SK-N-SH (cell line): ENCODE results near the gene CLEC2D. TPM values are rescaled to one million over a fixed set of nuclear protein-coding genes. Genes with fewer than 3 reads are reported as not detected.

ENCODE experiments used
- CTCF ChIA-PET: fragments of 300-600, 350-600 bp; formaldehyde crosslinking; extraction: SDS; loops from one replicate; lab custom pipeline; 2021; lab: Yijun Ruan, JAX
- POLR2A ChIA-PET: fragments of 350-600 bp; sonication (Branson Sonifier 250); formaldehyde crosslinking; extraction: SDS; loops from one replicate; lab custom pipeline; 2020; ENCODE audit warnings: antibody characterized with exemption, inconsistent platforms; lab: Yijun Ruan, JAX
- DNase-seq: peaks from one replicate; pipeline ENCODE4 v3.0.0; 2012
- H2AFZ ChIP-seq: fragments of 200-600 bp; sonication (generic); 2 replicates; pipeline ENCODE4 v1.8.1; 2016; ENCODE audit warnings: antibody characterized with exemption, mild to moderate bottlenecking, low read depth
- H3F3A ChIP-seq: fragments of 200-600 bp; sonication (generic); replicated peaks from 2 replicates; pipeline ENCODE3; 2016; ENCODE audit warnings: antibody characterized with exemption, mild to moderate bottlenecking; ENCODE audit not compliant: insufficient read depth
- H3K27ac ChIP-seq, 2 experiments: fragments of 200-500 bp in 1 of 2; fragments of 200-600 bp in 1 of 2; sonication (Bioruptor generic) in 1 of 2; sonication (generic), shearing (Covaris generic) in 1 of 2; 2 replicates each; pipeline versions ENCODE4 v1.5.1 to v1.6.1; 2014 to 2016; ENCODE audit warnings: low read depth in 2 of 2, inconsistent platforms in 1 of 2, low read length in 1 of 2, mild to moderate bottlenecking in 1 of 2, mixed read lengths in 1 of 2
- H3K27me3 ChIP-seq: fragments of 200-600 bp; sonication (generic), shearing (Covaris generic); 2 replicates; pipeline ENCODE4 v1.6.1; 2016; ENCODE audit warnings: mixed run types; ENCODE audit not compliant: insufficient read depth
- H3K36me3 ChIP-seq, 2 experiments: fragments of 200-500 bp in 1 of 2; fragments of 200-600 bp in 1 of 2; sonication (Bioruptor generic) in 1 of 2; sonication (generic) in 1 of 2; replicated peaks in 1 of 2; 2 replicates each; pipeline versions ENCODE3 to v1.5.1; 2014 to 2016; ENCODE audit warnings: low read length in 1 of 2, mild to moderate bottlenecking in 1 of 2; ENCODE audit not compliant: insufficient read depth in 2 of 2, control insufficient read depth in 1 of 2
- H3K4me1 ChIP-seq, 2 experiments: fragments of 200-500 bp in 1 of 2; fragments of 200-600 bp in 1 of 2; sonication (Bioruptor generic) in 1 of 2; sonication (generic), shearing (Covaris generic) in 1 of 2; 2 replicates each; pipeline versions ENCODE4 v1.5.1 to v1.6.1; 2014 to 2016; ENCODE audit warnings: low read depth in 1 of 2, low read length in 1 of 2, mixed run types in 1 of 2; ENCODE audit not compliant: insufficient read depth in 2 of 2, control insufficient read depth in 1 of 2
- H3K4me2 ChIP-seq: fragments of 200-600 bp; sonication (generic), shearing (Covaris generic); 2 replicates; pipeline ENCODE4 v1.6.1; 2017; ENCODE audit warnings: mixed run types
- H3K4me3 ChIP-seq, 2 experiments: fragments of 200-500 bp in 1 of 2; fragments of 200-600 bp in 1 of 2; sonication (Bioruptor generic) in 1 of 2; sonication (generic), shearing (Covaris generic) in 1 of 2; 2 replicates each; pipeline versions ENCODE4 v1.5.1 to v1.8.1; 2014 to 2016; ENCODE audit warnings: low read depth in 2 of 2, inconsistent platforms in 1 of 2, low read length in 1 of 2, mild to moderate bottlenecking in 1 of 2, mixed read lengths in 1 of 2, moderate library complexity in 1 of 2
- H3K79me2 ChIP-seq: fragments of 200-600 bp; sonication (generic); 2 replicates; pipeline ENCODE4 v1.8.1; 2017; ENCODE audit warnings: mild to moderate bottlenecking; ENCODE audit not compliant: insufficient read depth
- H3K9ac ChIP-seq: fragments of 200-600 bp; sonication (generic); 2 replicates; pipeline ENCODE4 v1.6.1; 2017; ENCODE audit warnings: mixed run types
- H3K9me2 ChIP-seq: fragments of 200-600 bp; sonication (generic); 2 replicates; pipeline ENCODE4 v1.6.1; 2017; ENCODE audit warnings: mixed run types
- H3K9me3 ChIP-seq: fragments of 200-600 bp; sonication (generic); 2 replicates; pipeline ENCODE4 v1.6.1; 2017; ENCODE audit warnings: mixed run types, mild to moderate bottlenecking, moderate library complexity
- H4K20me1 ChIP-seq: fragments of 200-600 bp; sonication (generic); 2 replicates; pipeline ENCODE4 v1.6.1; 2017; ENCODE audit warnings: mild to moderate bottlenecking, mixed run types; ENCODE audit not compliant: insufficient read depth
- CHD2 ChIP-seq: fragments of 150-350 bp; IDR thresholded peaks from 2 replicates; pipeline ENCODE4 v1.6.1; 2018; ENCODE audit warnings: low read length; ENCODE audit not compliant: partially characterized antibody
- CTCF ChIP-seq: fragments of 200-600 bp; sonication (generic); IDR thresholded peaks from 2 replicates; pipeline ENCODE4 v1.6.1; 2017; ENCODE audit warnings: antibody characterized with exemption, mild to moderate bottlenecking, moderate library complexity
- ELF1 ChIP-seq: IDR thresholded peaks from 2 replicates; pipeline ENCODE4 v1.4.0; 2012
- EZH2phosphoT487 ChIP-seq: fragments of 200-600 bp; sonication (generic); IDR thresholded peaks from 2 replicates; pipeline ENCODE4 v1.6.1; 2017; ENCODE audit warnings: low read depth, mixed run types, mild to moderate bottlenecking, antibody characterized with exemption, moderate library complexity, borderline replicate concordance
- FOSL2 ChIP-seq: IDR thresholded peaks from 2 replicates; pipeline ENCODE4 v1.4.0; 2012; ENCODE audit warnings: low read depth, mild to moderate bottlenecking, moderate library complexity, borderline replicate concordance
- FOXJ3 ChIP-seq: sonication (generic); formaldehyde crosslinking; IDR thresholded peaks from 2 replicates; pipeline ENCODE4 v1.5.1; 2020; ENCODE audit warnings: mild to moderate bottlenecking, missing genetic modification reagents
- FOXM1 ChIP-seq: IDR thresholded peaks from 2 replicates; pipeline ENCODE4 v1.4.0; 2012; ENCODE audit warnings: low read depth, mild to moderate bottlenecking
- GABPA ChIP-seq: IDR thresholded peaks from 2 replicates; pipeline ENCODE4 v1.4.0; 2012; ENCODE audit warnings: low read depth, mild to moderate bottlenecking
- GATA2 ChIP-seq: sonication (generic); formaldehyde crosslinking; IDR thresholded peaks from 2 replicates; pipeline ENCODE4 v1.5.0; 2020; ENCODE audit warnings: mild to moderate bottlenecking, missing genetic modification reagents
- IRF3 ChIP-seq: fragments of 150-350 bp; IDR thresholded peaks from 2 replicates; pipeline ENCODE4 v1.6.1; 2016; ENCODE audit warnings: mild to moderate bottlenecking, low read depth, low read length
- MEF2A ChIP-seq: IDR thresholded peaks from 2 replicates; pipeline ENCODE4 v1.4.0; 2012; ENCODE audit warnings: low read depth, borderline replicate concordance
- NFIC ChIP-seq: IDR thresholded peaks from 2 replicates; pipeline ENCODE4 v1.4.0; 2012; ENCODE audit warnings: borderline replicate concordance
- PBX3 ChIP-seq: IDR thresholded peaks from 2 replicates; pipeline ENCODE4; 2012
- RFX5 ChIP-seq: IDR thresholded peaks from 2 replicates; pipeline ENCODE4 v1.6.1; 2012; ENCODE audit warnings: mild to moderate bottlenecking, improper control_type of control experiment, low read length
- SIN3A ChIP-seq: IDR thresholded peaks from 2 replicates; pipeline ENCODE4 v1.6.1; 2012; ENCODE audit warnings: low read depth, mild to moderate bottlenecking, low read length, moderate library complexity, borderline replicate concordance
- SMC3 ChIP-seq: IDR thresholded peaks from 2 replicates; pipeline ENCODE4 v1.6.1; 2012; ENCODE audit warnings: low read depth, low read length, improper control_type of control experiment
- TAF1 ChIP-seq: IDR thresholded peaks from 2 replicates; pipeline ENCODE4 v1.6.1; 2012; ENCODE audit warnings: low read depth, mild to moderate bottlenecking, low read length, moderate library complexity, borderline replicate concordance
- TCF12 ChIP-seq: IDR thresholded peaks from 2 replicates; pipeline ENCODE4 v1.4.0; 2012
- USF1 ChIP-seq: IDR thresholded peaks from 2 replicates; pipeline ENCODE4 v1.4.0; 2012; ENCODE audit warnings: low read depth, borderline replicate concordance
- USF2 ChIP-seq: fragments of 150-350 bp; IDR thresholded peaks from 2 replicates; pipeline ENCODE4 v1.6.1; 2017; ENCODE audit warnings: antibody characterized with exemption, low read length, low read depth, borderline replicate concordance
- YY1 ChIP-seq: IDR thresholded peaks from 2 replicates; pipeline ENCODE4 v1.4.0; 2012; ENCODE audit warnings: low read depth, mild to moderate bottlenecking
- WGBS: methylation state at CpG from one replicate; pipeline ENCODE4 v1.1.6; 2017; ENCODE audit warnings: low lambda C conversion rate; 5-methylcytosine and 5-hydroxymethylcytosine counted together
- polyA plus RNA-seq, 3 experiments: library from polyadenylated mRNA; depleted of rRNA; stranded (reverse); fragments of >200 nt; gene quantifications; 2 replicates each; pipeline ENCODE4 v1.2.3, GENCODE V29; 2012

CLEC2D gene
- polyA plus RNA-seq, 1 of the 3 experiments (the other 2 are of a cell fraction): 0.81 TPM

- TF ChIP-seq PBX3: no peak
- no peak for TF ChIP-seq FOXM1
- TF ChIP-seq SMC3: no peak
- TF ChIP-seq YY1: no peak
- TF ChIP-seq GATA2: no peak
- TF ChIP-seq IRF3: no peak
- TF ChIP-seq CTCF: no peak
- TF ChIP-seq FOSL2: no peak
- no peak for TF ChIP-seq EZH2phosphoT487
- no peak for TF ChIP-seq GABPA
- no peak for TF ChIP-seq RFX5
- TF ChIP-seq FOXJ3 (CRISPR knock-in tag): no peak
- TF ChIP-seq NFIC: no peak
- TF ChIP-seq USF1: no peak
These were observed 29.5 kb upstream of the CLEC2D start (continued) for GRCh38 chr12:9640024-9640423.

- Histone ChIP-seq H4K20me1 (no peaks in the 10 kb centered on the region), H3K4me1 (peaks cover 0 to 3% of the 10 kb centered on the region in 2 experiments; a peak in 1 of 4 replicates), H2AFZ (no peak overlapping the region), H3K9ac (no peak overlapping the region), H3K79me2 (no peaks in the 10 kb centered on the region), H3K36me3 (no peaks in the 10 kb centered on the region), H3K27ac (no peak overlapping the region), H3K27me3 (no peaks in the 10 kb centered on the region), H3K4me2 (no peak overlapping the region), H3K9me3 (no peaks in the 10 kb centered on the region), H3F3A (peaks cover 8% of the 10 kb centered on the region), H3K9me2 (no peaks in the 10 kb centered on the region), H3K4me3 (no peak overlapping the region)
- WGBS: 58% methylated on average over 15 of the region's 15 CpGs
- POLR2A ChIA-PET: no interaction called here
- DNase-seq: no peak
- CTCF ChIA-PET: interaction anchor here (1.6 kb wide), 2 partner anchors 8 to 65 kb away, joined by 3 to 4 read pairs; no protein-coding TSS in a partner anchor
- TF ChIP-seq FOXM1: no peak
- no peak for TF ChIP-seq SMC3
- TF ChIP-seq CHD2: no peak
- TF ChIP-seq USF2: no peak
- no peak for TF ChIP-seq TCF12
- TF ChIP-seq SIN3A: no peak
- no peak for TF ChIP-seq TAF1
- no peak for TF ChIP-seq FOXJ3 (CRISPR knock-in tag)
- TF ChIP-seq NFIC: no peak
- TF ChIP-seq GATA2: no peak
- no peak for TF ChIP-seq MEF2A
- no peak for TF ChIP-seq ELF1
These were observed 26.8 kb upstream of the CLEC2D start for GRCh38 chr12:9642606-9643265.
